NCI-H2081 (cell line): ENCODE data around the gene CTSA.

Experiments
- DNase-seq, 2 experiments: peaks; one replicate each; lab custom pipeline; 2025; lab: John Stamatoyannopoulos, UW

The CTSA gene

DNA sequence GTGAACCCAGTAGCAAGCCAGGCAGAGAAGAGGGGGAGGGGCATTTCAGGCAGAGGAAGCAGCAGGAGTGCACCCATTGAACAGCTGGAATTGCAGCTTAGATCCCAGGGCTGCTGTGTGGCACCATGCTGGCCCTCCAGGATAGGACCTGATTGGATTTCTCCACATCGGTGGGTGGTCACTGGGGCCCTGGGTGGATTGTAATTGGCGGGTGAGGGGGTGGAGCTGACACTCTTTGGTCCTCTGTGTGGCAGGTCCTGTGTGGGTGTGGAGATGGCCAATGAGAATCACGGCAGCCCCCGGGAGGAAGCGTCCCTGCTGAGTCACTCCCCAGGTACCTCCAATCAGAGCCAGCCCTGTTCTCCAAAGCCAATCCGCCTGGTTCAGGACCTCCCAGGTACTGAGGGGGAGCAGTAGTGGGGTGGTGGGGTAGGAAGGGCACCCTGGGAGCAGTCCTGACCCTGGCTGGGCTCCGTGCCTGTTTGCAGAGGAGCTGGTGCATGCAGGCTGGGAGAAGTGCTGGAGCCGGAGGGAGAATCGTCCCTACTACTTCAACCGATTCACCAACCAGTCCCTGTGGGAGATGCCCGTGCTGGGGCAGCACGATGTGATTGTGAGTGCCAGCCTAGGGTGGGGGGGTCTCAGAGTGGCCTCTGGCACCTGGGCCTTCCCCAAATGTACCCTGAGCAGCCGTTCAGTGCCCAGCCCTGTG lies 47.7 kb downstream of the CTSA start:
- DNase-seq = no peak

- DNase-seq = no peak
Measured at GRCh38 chr20:45940053-45940452, 48.9 kb downstream of the CTSA start.

DNA sequence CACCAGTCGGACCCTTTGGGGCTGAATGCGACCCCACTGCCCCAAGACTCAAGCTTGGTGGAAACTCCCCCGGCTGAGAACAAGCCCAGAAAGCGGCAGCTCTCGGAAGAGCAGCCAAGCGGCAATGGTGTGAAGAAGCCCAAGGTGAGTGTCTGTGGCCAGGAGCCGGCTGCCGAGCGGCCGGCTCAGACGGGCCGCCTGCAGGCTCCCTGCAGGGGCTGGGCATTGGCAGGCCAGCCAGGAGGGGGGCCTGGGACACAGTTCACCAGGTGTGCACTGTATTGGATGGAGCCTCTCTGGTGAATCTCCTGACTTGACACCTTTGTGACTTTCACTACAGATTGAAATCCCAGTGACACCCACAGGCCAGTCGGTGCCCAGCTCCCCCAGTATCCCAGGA lies 49.3 kb downstream of the CTSA start:
- no peak for DNase-seq

DNA sequence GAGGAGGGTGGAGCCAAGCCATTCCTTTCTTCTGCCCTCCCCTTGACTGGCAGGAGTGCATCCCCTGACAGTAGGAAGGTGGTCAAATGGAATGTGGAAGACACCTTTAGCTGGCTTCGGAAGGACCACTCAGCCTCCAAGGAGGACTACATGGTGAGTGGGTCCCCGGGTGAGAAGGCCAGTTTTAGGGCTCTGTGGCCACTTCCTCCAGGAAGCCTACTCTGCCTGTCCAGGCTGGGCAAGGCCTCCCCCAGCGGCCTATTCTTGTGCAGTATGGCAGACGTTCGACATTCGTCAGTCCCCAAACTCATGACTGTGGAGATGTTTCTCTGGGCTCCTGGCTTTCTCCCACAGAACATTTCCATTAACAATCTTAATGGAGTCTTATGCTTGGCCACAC lies 52.5 kb downstream of the CTSA start:
- DNase-seq = no peak

- no peak for DNase-seq
Measured at GRCh38 chr20:45944151-45944964, 53.2 kb downstream of the CTSA start.

GRCh38 chr20:45944965-45945677 lies 54.0 kb downstream of the CTSA start:
- no peak for DNase-seq

- DNase-seq = no peak
Measured at GRCh38 chr20:45945678-45946148, 54.6 kb downstream of the CTSA start.

- no peak for DNase-seq
Measured at GRCh38 chr20:45946149-45946970, 55.2 kb downstream of the CTSA start.

GRCh38 chr20:45947110-45947866 lies 56.2 kb downstream of the CTSA start:
- no peak for DNase-seq

DNA sequence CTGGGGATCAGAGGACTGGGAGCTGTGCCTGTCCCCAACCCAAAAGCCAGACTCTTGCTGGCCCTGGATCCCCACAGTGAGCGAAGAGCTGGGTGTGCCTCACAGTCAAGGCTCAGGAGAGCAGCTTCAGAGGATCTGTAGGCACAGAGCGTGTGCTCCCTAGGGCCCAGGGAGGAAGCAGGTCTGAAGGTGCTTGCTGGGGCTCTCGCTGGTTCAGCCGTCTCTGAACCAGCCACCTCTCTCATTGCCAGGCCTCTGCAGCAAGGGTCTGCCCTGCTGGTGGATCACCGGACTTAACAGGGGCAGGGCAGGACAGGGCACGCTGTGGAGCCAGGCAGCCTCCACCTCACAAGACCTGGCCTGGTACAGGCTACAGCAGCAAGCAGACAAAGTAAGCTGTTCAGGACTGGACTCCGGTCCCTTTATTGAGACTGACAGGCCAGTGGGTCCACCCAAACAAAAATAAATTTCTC lies 57.2 kb downstream of the CTSA start:
- DNase-seq = no peak
